Measurements from ENCODE around the gene FOXR2. TPM values are rescaled to one million over a fixed set of nuclear protein-coding genes. Genes with fewer than 3 reads are reported as not detected.

The FOXR2 gene
- total RNA-seq, 1 experiment from 2014 or later: not detected

DNA sequence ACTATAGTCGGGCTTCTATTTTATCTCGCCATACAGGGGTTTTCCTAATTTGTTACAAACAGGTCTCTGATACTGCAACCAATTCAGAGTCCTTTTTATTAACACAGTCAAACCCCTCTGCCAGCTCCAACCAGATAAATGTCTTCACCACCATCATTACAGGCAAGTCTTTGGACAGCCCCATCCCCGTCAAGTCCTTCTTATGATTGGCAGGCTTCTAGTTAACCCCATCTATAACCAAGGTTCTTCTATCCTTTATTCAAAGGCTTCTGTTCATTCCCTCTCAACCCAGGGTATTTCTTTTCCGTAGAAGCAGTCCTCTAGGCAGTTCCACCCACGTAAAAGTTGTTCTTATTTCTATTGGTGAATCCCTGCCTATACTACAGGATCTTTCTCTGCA, 29.9 kb upstream of the FOXR2 start:
- no TSS peak for BruUV-seq (replicated peaks)
- Histone ChIP-seq H2AFZ (ENCODE audit: low read length) (no peak overlapping the region), H3K27ac (ENCODE audit: low read length) (no peak overlapping the region), H3K9me3 (ENCODE audit: low read length) (no peaks in the 10 kb centered on the region), H3K79me2 (ENCODE audit: low read length) (no peaks in the 10 kb centered on the region), H3K27me3 (ENCODE audit: low read length) (no peaks in the 10 kb centered on the region), H3K4me1 (ENCODE audit: insufficient read depth, low read length) (no peaks in the 10 kb centered on the region), H3K4me2 (ENCODE audit: low read length) (no peak overlapping the region), H4K20me1 (ENCODE audit: low read length) (no peaks in the 10 kb centered on the region), H3K9ac (ENCODE audit: low read length) (no peak overlapping the region), H3F3A (ENCODE audit: low read length, unreplicated experiment) (no peaks in the 10 kb centered on the region), H3K4me3 (ENCODE audit: low read length) (no peak overlapping the region), H3K9me2 (replicated peaks; ENCODE audit: low read length) (no peaks in the 10 kb centered on the region), H3K36me3 (ENCODE audit: low read depth, low read length) (no peaks in the 10 kb centered on the region)
- CTCF ChIA-PET: no interaction called here
- no peak for DNase-seq
- POLR2A ChIA-PET (ENCODE audit: unreplicated experiment): no interaction called here
- TF ChIP-seq, protein P1, sequence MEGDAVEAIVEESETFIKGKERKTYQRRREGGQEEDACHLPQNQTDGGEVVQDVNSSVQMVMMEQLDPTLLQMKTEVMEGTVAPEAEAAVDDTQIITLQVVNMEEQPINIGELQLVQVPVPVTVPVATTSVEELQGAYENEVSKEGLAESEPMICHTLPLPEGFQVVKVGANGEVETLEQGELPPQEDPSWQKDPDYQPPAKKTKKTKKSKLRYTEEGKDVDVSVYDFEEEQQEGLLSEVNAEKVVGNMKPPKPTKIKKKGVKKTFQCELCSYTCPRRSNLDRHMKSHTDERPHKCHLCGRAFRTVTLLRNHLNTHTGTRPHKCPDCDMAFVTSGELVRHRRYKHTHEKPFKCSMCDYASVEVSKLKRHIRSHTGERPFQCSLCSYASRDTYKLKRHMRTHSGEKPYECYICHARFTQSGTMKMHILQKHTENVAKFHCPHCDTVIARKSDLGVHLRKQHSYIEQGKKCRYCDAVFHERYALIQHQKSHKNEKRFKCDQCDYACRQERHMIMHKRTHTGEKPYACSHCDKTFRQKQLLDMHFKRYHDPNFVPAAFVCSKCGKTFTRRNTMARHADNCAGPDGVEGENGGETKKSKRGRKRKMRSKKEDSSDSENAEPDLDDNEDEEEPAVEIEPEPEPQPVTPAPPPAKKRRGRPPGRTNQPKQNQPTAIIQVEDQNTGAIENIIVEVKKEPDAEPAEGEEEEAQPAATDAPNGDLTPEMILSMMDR (conservative IDR thresholded peaks at IDR 0.05; ENCODE audit: low read depth, low read length): no peak
- TF ChIP-seq EZH2phosphoT487 (IDR thresholded peaks at IDR 0.05; ENCODE audit: borderline replicate concordance, low read length): no peak
- TF ChIP-seq EZH2 (IDR thresholded peaks at IDR 0.05; ENCODE audit: low read length, unreplicated experiment): no peak
- ATAC-seq: no peak
- intact Hi-C loops (cut with micrococcal nuclease): no loop called here

DNA sequence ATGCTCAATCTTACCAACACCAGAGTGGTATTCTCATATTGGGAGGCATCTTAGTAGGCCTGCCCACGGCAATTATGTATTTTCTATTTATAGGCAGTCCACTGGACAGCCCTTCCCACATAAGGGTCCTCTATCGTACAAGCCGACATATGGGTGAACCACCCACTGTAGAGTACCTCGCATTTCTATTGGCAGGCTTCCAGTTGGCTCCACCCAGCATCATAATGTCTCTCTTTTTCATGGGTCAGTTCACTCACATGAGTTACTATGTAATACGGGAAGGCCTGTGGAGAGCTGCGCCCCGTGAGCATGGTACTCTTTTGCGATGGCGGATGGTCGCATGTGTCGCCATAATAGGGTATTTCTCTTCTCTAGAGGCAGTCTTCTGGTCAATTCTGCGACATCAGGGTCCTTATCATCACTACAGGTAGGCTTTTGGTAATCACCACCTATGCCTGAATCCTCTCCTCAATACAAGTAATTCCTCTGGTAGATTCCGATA, 29.4 kb upstream of the FOXR2 start:
- BruUV-seq (replicated peaks): no TSS peak
- DNase-seq: no peak
- Histone ChIP-seq H3K27me3 (ENCODE audit: low read length) (no peaks in the 10 kb centered on the region), H3K27ac (ENCODE audit: low read length) (no peak overlapping the region), H3F3A (ENCODE audit: low read length, unreplicated experiment) (no peaks in the 10 kb centered on the region), H2AFZ (ENCODE audit: low read length) (no peak overlapping the region), H3K79me2 (ENCODE audit: low read length) (no peaks in the 10 kb centered on the region), H3K9me3 (ENCODE audit: low read length) (no peaks in the 10 kb centered on the region), H4K20me1 (ENCODE audit: low read length) (no peaks in the 10 kb centered on the region), H3K4me2 (ENCODE audit: low read length) (no peak overlapping the region), H3K9ac (ENCODE audit: low read length) (no peak overlapping the region), H3K9me2 (replicated peaks; ENCODE audit: low read length) (no peaks in the 10 kb centered on the region), H3K4me1 (ENCODE audit: insufficient read depth, low read length) (no peaks in the 10 kb centered on the region), H3K36me3 (ENCODE audit: low read depth, low read length) (no peaks in the 10 kb centered on the region), H3K4me3 (ENCODE audit: low read length) (no peak overlapping the region)
- no peak for ATAC-seq
- POLR2A ChIA-PET (ENCODE audit: unreplicated experiment): no interaction called here
- TF ChIP-seq EZH2phosphoT487 (IDR thresholded peaks at IDR 0.05; ENCODE audit: borderline replicate concordance, low read length): no peak
- TF ChIP-seq, protein P1 (conservative IDR thresholded peaks at IDR 0.05; ENCODE audit: low read depth, low read length): no peak
- no peak for TF ChIP-seq EZH2 (IDR thresholded peaks at IDR 0.05; ENCODE audit: low read length, unreplicated experiment)
- intact Hi-C loops (cut with micrococcal nuclease): no loop called here
- CTCF ChIA-PET: no interaction called here

DNA sequence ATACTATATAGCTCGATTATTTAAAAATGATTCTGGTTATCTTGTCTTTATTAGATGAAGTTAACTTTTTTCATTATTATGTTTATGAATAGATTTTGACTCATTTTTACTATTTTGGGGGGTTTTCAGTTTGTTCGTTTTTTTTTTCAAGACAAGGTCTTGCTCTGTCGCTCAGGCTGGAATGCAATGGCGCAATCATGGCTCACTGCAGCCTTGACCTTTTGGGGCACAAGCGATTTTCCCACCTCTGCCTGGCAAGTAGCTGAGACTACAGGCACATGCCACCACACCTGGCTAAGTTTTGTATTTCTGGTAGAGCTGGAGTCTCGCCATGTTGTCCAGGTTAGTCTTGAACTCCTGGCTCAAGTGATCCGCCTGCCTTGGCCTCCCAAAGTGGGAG, 24.9 kb upstream of the FOXR2 start:
- Histone ChIP-seq H3K9ac (ENCODE audit: low read length) (no peak overlapping the region), H3K27me3 (ENCODE audit: low read length) (no peaks in the 10 kb centered on the region), H3K79me2 (ENCODE audit: low read length) (no peaks in the 10 kb centered on the region), H3K36me3 (ENCODE audit: low read depth, low read length) (no peaks in the 10 kb centered on the region), H4K20me1 (ENCODE audit: low read length) (no peaks in the 10 kb centered on the region), H3K4me3 (ENCODE audit: low read length) (no peak overlapping the region), H3F3A (ENCODE audit: low read length, unreplicated experiment) (no peaks in the 10 kb centered on the region), H3K9me3 (ENCODE audit: low read length) (no peaks in the 10 kb centered on the region), H3K9me2 (replicated peaks; ENCODE audit: low read length) (no peaks in the 10 kb centered on the region), H3K4me2 (ENCODE audit: low read length) (no peak overlapping the region), H3K4me1 (ENCODE audit: insufficient read depth, low read length) (no peaks in the 10 kb centered on the region), H2AFZ (ENCODE audit: low read length) (no peak overlapping the region), H3K27ac (ENCODE audit: low read length) (no peak overlapping the region)
- DNase-seq (no peak), ATAC-seq (no peak)
- CTCF ChIA-PET: no interaction called here
- POLR2A ChIA-PET (ENCODE audit: unreplicated experiment): no interaction called here
- no TSS peak for BruUV-seq (replicated peaks)
- TF ChIP-seq EZH2phosphoT487 (IDR thresholded peaks at IDR 0.05; ENCODE audit: borderline replicate concordance, low read length) (no peak), EZH2 (IDR thresholded peaks at IDR 0.05; ENCODE audit: low read length, unreplicated experiment) (no peak)
- TF ChIP-seq, protein P1 (conservative IDR thresholded peaks at IDR 0.05; ENCODE audit: low read depth, low read length): no peak
- intact Hi-C loops (cut with micrococcal nuclease): no loop called here
